Vagina (tissue), 2 donors: ENCODE measurements around the gene ATP2C2. TPM values are rescaled to one million over a fixed set of nuclear protein-coding genes. Genes with fewer than 3 reads are reported as not detected.

ENCODE experiments used
- DNase-seq, 2 donors: peaks; one replicate each; pipeline ENCODE4 v3.0.0-alpha.2; 2017; ENCODE audit errors: extremely low spot score in 2 of 2
- H3K27ac ChIP-seq: fragments of 200-600 bp; sonication (generic); one replicate; pipeline ENCODE4 v1.5.1; 2019
- H3K27me3 ChIP-seq: fragments of 200-600 bp; sonication (generic); one replicate; pipeline ENCODE4 v1.5.1; 2019
- H3K36me3 ChIP-seq, 2 donors: fragments of 200-600 bp; sonication (generic); one replicate each; pipeline ENCODE4 v1.5.1; 2017 to 2019
- H3K4me1 ChIP-seq: fragments of 200-600 bp; sonication (generic); one replicate; pipeline ENCODE4 v1.5.1; 2019
- H3K4me3 ChIP-seq, 2 donors: fragments of 200-600 bp; sonication (generic); 1 replicate in 1 of 2; 2 replicates in 1 of 2; pipeline ENCODE4 v1.5.1; 2016 to 2019
- H3K9me3 ChIP-seq: fragments of 200-600 bp; sonication (generic); one replicate; pipeline ENCODE4 v1.5.1; 2019
- POLR2A ChIP-seq, 2 donors: fragments of 450-650 bp; IDR thresholded peaks; one replicate each; pipeline ENCODE4 v1.6.1; 2017; ENCODE audit warnings: antibody characterized with exemption in 2 of 2, mild to moderate bottlenecking in 2 of 2, moderate library complexity in 2 of 2
- POLR2AphosphoS5 ChIP-seq, 2 donors: sonication (generic); formaldehyde crosslinking; IDR thresholded peaks; one replicate each; pipeline ENCODE4 v1.9.0; 2017; ENCODE audit warnings: antibody characterized with exemption in 2 of 2, mild to moderate bottlenecking in 2 of 2, low read depth in 1 of 2; ENCODE audit not compliant: insufficient read depth in 1 of 2
- intact Hi-C: fragments of 100-400 bp; cut with DNase I; formaldehyde crosslinking; loops from one replicate; pipeline ENCODE4 v1.15.1; 2023
- total RNA-seq: library from RNA; depleted of rRNA; stranded (reverse); fragments of >200 nt; gene quantifications from one replicate; pipeline ENCODE4 v1.2.3, GENCODE V29; 2016
- TF ChIP-seq, protein P1 (sequence below), 3 experiments: fragments of 450-650 bp in 2 of 3; fragments of 200-600 bp in 1 of 3; sonication (generic) in 1 of 3; IDR thresholded peaks; one replicate each; pipeline ENCODE4 v1.5.1; 2017 to 2019; ENCODE audit warnings: antibody characterized with exemption in 3 of 3, mild to moderate bottlenecking in 2 of 3, moderate library complexity in 2 of 3

The ATP2C2 gene
- total RNA-seq, 1 donor from 2014 or later = 35.1 TPM

DNA sequence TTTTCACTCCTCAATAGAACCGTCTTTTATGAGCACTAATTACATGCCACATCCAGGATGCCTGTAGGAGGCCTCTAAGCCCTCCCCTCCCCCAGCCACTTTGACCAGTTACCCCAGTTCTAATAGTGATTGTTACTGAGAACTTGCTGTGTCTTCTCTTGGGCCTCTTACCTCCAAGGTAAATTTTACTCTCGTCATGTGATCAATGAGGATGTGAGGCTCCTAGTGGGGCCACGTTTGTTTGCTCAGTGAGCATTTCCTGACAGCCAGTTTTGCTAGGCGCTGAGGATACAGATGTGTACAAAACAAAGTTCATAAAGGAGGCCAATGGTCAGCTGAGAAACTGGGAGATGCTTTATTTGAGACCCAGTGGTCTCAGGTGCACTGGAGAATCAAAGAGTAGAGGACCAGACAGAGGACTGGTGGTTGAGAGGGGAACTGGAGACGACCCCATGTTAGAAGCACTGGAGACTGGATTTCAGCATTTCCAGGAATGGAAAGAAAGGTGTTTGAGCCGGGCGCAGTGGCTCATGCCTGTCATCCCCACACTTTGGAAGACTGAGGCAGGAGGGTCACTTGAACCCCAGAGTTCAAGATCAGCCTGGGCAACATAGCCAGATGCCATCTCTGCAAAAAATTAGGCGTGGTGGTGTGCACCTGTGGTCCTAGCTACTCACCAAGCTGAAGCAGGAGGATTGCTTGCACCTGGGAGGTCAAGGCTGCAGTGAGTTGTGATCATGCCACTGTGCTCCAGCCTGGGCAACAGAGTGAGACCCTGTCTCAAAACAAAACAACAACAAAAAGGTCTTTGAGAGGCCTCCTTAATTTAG lies 2.6 kb downstream of the ATP2C2 start:
- DNase-seq = no peak
- Histone ChIP-seq H3K4me3 (no peak overlapping the region), H3K27ac (no peak overlapping the region), H3K36me3 (no peaks in the 10 kb centered on the region), H3K4me1 (peaks cover 8% of the 10 kb centered on the region), H3K27me3 (no peaks in the 10 kb centered on the region), H3K9me3 (no peaks in the 10 kb centered on the region)
- intact Hi-C loops = no loop called here
- TF ChIP-seq, protein P1, sequence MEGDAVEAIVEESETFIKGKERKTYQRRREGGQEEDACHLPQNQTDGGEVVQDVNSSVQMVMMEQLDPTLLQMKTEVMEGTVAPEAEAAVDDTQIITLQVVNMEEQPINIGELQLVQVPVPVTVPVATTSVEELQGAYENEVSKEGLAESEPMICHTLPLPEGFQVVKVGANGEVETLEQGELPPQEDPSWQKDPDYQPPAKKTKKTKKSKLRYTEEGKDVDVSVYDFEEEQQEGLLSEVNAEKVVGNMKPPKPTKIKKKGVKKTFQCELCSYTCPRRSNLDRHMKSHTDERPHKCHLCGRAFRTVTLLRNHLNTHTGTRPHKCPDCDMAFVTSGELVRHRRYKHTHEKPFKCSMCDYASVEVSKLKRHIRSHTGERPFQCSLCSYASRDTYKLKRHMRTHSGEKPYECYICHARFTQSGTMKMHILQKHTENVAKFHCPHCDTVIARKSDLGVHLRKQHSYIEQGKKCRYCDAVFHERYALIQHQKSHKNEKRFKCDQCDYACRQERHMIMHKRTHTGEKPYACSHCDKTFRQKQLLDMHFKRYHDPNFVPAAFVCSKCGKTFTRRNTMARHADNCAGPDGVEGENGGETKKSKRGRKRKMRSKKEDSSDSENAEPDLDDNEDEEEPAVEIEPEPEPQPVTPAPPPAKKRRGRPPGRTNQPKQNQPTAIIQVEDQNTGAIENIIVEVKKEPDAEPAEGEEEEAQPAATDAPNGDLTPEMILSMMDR (IDR thresholded peaks at IDR 0.05) = no peak
- no peak for TF ChIP-seq POLR2AphosphoS5 (IDR thresholded peaks at IDR 0.05; ENCODE audit: insufficient read depth in 1 of 2, low read depth in 1 of 2)

DNA sequence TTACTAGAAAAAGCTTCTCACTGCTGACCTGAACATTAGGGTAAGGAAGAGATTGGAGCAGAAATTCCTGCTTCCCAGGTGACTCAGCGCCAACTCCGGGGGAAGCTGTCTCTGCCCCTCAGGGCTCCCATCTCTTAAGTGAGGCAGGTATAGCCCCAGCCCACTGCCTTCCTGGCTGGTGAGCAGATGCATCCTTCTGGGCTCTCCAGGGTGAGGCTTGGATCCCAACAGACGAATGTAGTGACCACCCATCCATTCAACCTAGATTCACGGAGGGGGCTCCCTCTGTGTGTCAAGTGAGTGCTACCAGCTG lies 3.2 kb downstream of the ATP2C2 start:
- Histone ChIP-seq H3K9me3 (no peaks in the 10 kb centered on the region), H3K4me3 (no peak overlapping the region), H3K4me1 (peaks cover 8% of the 10 kb centered on the region), H3K27ac (no peak overlapping the region), H3K36me3 (no peaks in the 10 kb centered on the region), H3K27me3 (no peaks in the 10 kb centered on the region)
- intact Hi-C loops = no loop called here
- DNase-seq = no peak
- TF ChIP-seq, protein P1 (IDR thresholded peaks at IDR 0.05) = no peak
- TF ChIP-seq POLR2A (IDR thresholded peaks at IDR 0.05) = no peak
- no peak for TF ChIP-seq POLR2AphosphoS5 (IDR thresholded peaks at IDR 0.05; ENCODE audit: insufficient read depth in 1 of 2, low read depth in 1 of 2)

DNA sequence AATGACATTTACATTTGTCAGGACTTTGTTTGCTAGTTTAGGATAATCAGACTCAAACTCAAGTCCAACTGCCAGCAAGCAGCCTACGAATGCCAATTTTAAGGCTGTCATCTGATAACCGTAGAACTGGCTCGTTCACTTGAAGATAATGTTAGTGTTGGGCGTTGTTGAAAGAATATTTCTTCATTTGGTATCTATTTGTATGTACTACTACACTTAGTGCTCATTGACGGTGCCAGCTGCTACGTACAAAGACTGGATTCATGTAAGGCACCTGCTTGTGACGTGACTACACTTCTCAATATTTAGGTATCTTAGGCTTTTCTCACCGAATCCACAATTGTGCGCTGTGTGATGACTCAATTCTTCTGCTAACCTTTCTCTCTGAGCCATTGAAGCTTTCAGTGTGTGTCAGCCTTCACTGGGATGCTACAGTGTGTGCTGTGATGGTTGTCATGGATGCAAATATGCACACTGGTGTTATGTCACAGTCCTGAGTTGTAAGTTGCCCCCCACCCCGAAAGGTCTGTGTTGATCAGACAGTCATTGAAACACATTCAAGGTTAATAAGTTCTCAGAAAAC lies 5.7 kb downstream of the ATP2C2 start:
- Histone ChIP-seq H3K27me3 (no peaks in the 10 kb centered on the region), H3K4me1 (peaks cover 7% of the 10 kb centered on the region), H3K4me3 (no peak overlapping the region), H3K36me3 (no peaks in the 10 kb centered on the region), H3K9me3 (no peaks in the 10 kb centered on the region), H3K27ac (no peak overlapping the region)
- intact Hi-C loops = no loop called here
- TF ChIP-seq POLR2A (IDR thresholded peaks at IDR 0.05) = no peak
- TF ChIP-seq, protein P1 (IDR thresholded peaks at IDR 0.05) = no peak
- no peak for TF ChIP-seq POLR2AphosphoS5 (IDR thresholded peaks at IDR 0.05; ENCODE audit: insufficient read depth in 1 of 2, low read depth in 1 of 2)
- DNase-seq = no peak

DNA sequence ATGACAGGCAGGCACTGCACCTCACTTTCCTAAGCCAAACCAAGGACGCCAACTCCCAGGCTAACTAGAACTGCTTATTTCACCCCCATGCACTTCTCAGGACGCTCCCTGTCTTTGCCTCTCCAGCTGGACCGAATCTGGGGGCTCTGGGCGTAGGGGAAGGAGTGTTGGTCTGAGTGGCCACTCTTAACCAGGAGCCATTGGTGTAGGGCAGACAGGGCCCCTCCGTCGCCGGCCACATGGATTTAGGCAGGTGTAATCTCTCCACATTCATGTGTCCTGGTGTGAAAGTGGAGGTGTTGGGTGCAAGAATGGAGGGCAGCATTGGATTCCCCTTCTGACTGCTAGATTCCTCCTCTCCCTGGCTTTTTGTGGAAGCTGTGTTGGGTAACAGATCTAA lies 9.8 kb downstream of the ATP2C2 start:
- Histone ChIP-seq H3K4me1 (peaks cover 16% of the 10 kb centered on the region), H3K36me3 (no peaks in the 10 kb centered on the region), H3K9me3 (no peaks in the 10 kb centered on the region), H3K4me3 (no peak overlapping the region), H3K27me3 (no peaks in the 10 kb centered on the region), H3K27ac (no peak overlapping the region)
- intact Hi-C loops = no loop called here
- no peak for DNase-seq
- TF ChIP-seq, protein P1 (IDR thresholded peaks at IDR 0.05) = no peak
- TF ChIP-seq POLR2AphosphoS5 (IDR thresholded peaks at IDR 0.05; ENCODE audit: insufficient read depth in 1 of 2, low read depth in 1 of 2) = no peak

DNA sequence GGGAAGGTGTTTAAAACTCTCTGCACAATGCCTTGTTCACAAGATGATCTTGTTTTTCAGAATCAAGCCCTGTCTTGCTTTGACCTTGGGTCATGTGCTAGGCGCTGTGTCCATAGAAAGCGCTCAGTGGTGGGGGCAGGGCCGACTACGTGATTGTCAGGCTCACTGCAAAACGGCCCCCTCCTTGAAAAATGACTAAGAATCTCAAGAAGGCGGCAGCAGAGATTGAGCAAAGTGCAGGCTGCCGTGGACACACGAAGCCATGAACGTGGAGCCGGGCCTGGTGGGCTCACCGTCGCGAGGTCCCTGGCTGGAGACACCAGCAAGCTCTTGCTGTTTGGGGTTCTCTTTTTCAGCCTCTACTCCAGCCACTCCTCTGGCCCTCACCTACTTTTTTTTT lies 10.2 kb downstream of the ATP2C2 start:
- TF ChIP-seq, protein P1 (IDR thresholded peaks at IDR 0.05) = no peak
- TF ChIP-seq POLR2AphosphoS5 (IDR thresholded peaks at IDR 0.05; ENCODE audit: insufficient read depth in 1 of 2, low read depth in 1 of 2) = no peak
- TF ChIP-seq POLR2A (IDR thresholded peaks at IDR 0.05) = no peak
- Histone ChIP-seq H3K27ac (no peak overlapping the region), H3K27me3 (no peaks in the 10 kb centered on the region), H3K9me3 (no peaks in the 10 kb centered on the region), H3K4me1 (peaks cover 16% of the 10 kb centered on the region), H3K4me3 (no peak overlapping the region), H3K36me3 (no peaks in the 10 kb centered on the region)
- intact Hi-C loops = no loop called here
- no peak for DNase-seq
